OCI-LY3 (cell line): ENCODE measurements around the gene CDH8.

Experiments used
- H2AFZ ChIP-seq: fragments of 200-600, 300-600 bp; shearing (Covaris generic); 2 replicates; pipeline ENCODE4 v1.6.0; 2014; ENCODE audit warnings: antibody characterized with exemption, low read depth, low read length
- H3K27ac ChIP-seq: fragments of 200-600, 300-600 bp; sonication (generic); 2 replicates; pipeline ENCODE4 v1.5.1; 2014; ENCODE audit warnings: mild to moderate bottlenecking, low read length, moderate library complexity, mixed read lengths
- H3K27me3 ChIP-seq: fragments of 200-600, 300-600 bp; sonication (generic); 2 replicates; pipeline ENCODE4 v1.6.1; 2014; ENCODE audit warnings: low read depth, low read length, mixed read lengths
- H3K36me3 ChIP-seq: fragments of 200-600, 300-600 bp; sonication (generic); replicated peaks from 2 replicates; pipeline ENCODE3; 2014; ENCODE audit warnings: low read depth, low read length, mixed read lengths
- H3K4me1 ChIP-seq: fragments of 300-600, 200-600 bp; sonication (generic); 2 replicates; pipeline ENCODE4 v1.6.1; 2014; ENCODE audit warnings: low read length, mixed read lengths
- H3K4me2 ChIP-seq: fragments of 200-600, 300-600 bp; sonication (generic); 2 replicates; pipeline ENCODE4 v1.6.1; 2014; ENCODE audit warnings: low read length, mixed read lengths
- H3K4me3 ChIP-seq: fragments of 300-600, 200-600 bp; sonication (generic); 2 replicates; pipeline ENCODE4 v1.5.1; 2014; ENCODE audit warnings: antibody characterized with exemption, mild to moderate bottlenecking, low read length, moderate library complexity
- H3K79me2 ChIP-seq: fragments of 300-600, 200-600 bp; shearing (Covaris generic); 2 replicates; pipeline ENCODE4 v1.6.1; 2014; ENCODE audit warnings: mild to moderate bottlenecking, low read length, mixed read lengths
- H3K9ac ChIP-seq: fragments of 300-600, 200-600 bp; shearing (Covaris generic); 2 replicates; pipeline ENCODE4 v1.6.0; 2014; ENCODE audit warnings: mild to moderate bottlenecking, low read length, moderate library complexity
- H3K9me3 ChIP-seq: fragments of 200-600, 300-600 bp; shearing (Covaris generic); 2 replicates; pipeline ENCODE4 v1.6.1; 2014; ENCODE audit warnings: low read length, mixed read lengths; ENCODE audit not compliant: insufficient read depth
- H4K20me1 ChIP-seq: fragments of 200-600, 300-600 bp; sonication (generic); 2 replicates; pipeline ENCODE4 v1.6.1; 2016; ENCODE audit warnings: low read length, mixed read lengths; ENCODE audit not compliant: insufficient read depth
- EZH2phosphoT487 ChIP-seq: fragments of 200-600 bp; shearing (Covaris generic); IDR thresholded peaks from 2 replicates; pipeline ENCODE4 v1.6.1; 2018; ENCODE audit warnings: antibody characterized with exemption, mixed run types, low read depth
- TF ChIP-seq, protein P1 (sequence below): fragments of 200-600, 300-600 bp; sonication (generic); IDR thresholded peaks from 2 replicates; pipeline ENCODE4 v1.5.1; 2014; ENCODE audit warnings: antibody characterized with exemption, low read length, low read depth

The CDH8 gene

DNA sequence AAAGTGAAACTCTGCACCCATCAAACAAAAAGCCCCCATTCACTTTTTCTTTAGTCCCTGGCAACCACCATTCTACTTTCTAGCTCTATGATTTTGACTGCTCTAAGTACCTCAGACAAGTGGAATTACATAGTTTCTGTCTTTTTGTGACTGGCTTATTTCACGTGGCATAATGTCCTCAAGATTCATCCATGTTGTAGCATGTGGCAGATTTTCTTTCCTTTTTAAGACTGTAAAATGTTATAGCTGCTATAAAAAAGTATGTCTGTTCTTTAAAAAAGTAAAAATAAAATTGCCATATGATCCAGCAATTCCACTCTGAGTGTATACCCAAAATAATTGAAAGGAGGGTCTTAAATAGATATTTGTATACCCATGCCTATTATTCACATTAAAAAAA is 429.7 kb downstream of the CDH8 start:
- no peaks in the 10 kb centered on the region for H3K9me3 ChIP-seq
- no peaks in the 10 kb centered on the region for H3K27me3 ChIP-seq
- H3K4me1 ChIP-seq: no peaks in the 10 kb centered on the region
- no peaks in the 10 kb centered on the region for H3K36me3 ChIP-seq
- no peak overlapping the region for H3K4me3 ChIP-seq
- H2AFZ ChIP-seq: no peak overlapping the region
- no peak for TF ChIP-seq EZH2phosphoT487
- TF ChIP-seq, protein P1, sequence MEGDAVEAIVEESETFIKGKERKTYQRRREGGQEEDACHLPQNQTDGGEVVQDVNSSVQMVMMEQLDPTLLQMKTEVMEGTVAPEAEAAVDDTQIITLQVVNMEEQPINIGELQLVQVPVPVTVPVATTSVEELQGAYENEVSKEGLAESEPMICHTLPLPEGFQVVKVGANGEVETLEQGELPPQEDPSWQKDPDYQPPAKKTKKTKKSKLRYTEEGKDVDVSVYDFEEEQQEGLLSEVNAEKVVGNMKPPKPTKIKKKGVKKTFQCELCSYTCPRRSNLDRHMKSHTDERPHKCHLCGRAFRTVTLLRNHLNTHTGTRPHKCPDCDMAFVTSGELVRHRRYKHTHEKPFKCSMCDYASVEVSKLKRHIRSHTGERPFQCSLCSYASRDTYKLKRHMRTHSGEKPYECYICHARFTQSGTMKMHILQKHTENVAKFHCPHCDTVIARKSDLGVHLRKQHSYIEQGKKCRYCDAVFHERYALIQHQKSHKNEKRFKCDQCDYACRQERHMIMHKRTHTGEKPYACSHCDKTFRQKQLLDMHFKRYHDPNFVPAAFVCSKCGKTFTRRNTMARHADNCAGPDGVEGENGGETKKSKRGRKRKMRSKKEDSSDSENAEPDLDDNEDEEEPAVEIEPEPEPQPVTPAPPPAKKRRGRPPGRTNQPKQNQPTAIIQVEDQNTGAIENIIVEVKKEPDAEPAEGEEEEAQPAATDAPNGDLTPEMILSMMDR: no peak
- no peak overlapping the region for H3K9ac ChIP-seq
- H3K4me2 ChIP-seq: no peak overlapping the region
- H3K79me2 ChIP-seq: no peaks in the 10 kb centered on the region
- H3K27ac ChIP-seq: no peak overlapping the region
- no peaks in the 10 kb centered on the region for H4K20me1 ChIP-seq
